ENCODE measurements around the gene EYA3. TPM values are rescaled to one million over a fixed set of nuclear protein-coding genes. Genes with fewer than 3 reads are reported as not detected.
A peak's percentile ranks its signal among the peaks of the same experiment; 100 is the strongest.

Gene EYA3
- total and polyA plus RNA-seq, 10 of the 15 experiments (the other 5 are each of a cell fraction or from before 2014, with no cell fraction given): 13.0 to 46.6 (median 23.4) TPM

GRCh38 chr1:28112388-28113241, 24.2 kb upstream of the EYA3 start (continued):
- TF ChIP-seq, protein P1, sequence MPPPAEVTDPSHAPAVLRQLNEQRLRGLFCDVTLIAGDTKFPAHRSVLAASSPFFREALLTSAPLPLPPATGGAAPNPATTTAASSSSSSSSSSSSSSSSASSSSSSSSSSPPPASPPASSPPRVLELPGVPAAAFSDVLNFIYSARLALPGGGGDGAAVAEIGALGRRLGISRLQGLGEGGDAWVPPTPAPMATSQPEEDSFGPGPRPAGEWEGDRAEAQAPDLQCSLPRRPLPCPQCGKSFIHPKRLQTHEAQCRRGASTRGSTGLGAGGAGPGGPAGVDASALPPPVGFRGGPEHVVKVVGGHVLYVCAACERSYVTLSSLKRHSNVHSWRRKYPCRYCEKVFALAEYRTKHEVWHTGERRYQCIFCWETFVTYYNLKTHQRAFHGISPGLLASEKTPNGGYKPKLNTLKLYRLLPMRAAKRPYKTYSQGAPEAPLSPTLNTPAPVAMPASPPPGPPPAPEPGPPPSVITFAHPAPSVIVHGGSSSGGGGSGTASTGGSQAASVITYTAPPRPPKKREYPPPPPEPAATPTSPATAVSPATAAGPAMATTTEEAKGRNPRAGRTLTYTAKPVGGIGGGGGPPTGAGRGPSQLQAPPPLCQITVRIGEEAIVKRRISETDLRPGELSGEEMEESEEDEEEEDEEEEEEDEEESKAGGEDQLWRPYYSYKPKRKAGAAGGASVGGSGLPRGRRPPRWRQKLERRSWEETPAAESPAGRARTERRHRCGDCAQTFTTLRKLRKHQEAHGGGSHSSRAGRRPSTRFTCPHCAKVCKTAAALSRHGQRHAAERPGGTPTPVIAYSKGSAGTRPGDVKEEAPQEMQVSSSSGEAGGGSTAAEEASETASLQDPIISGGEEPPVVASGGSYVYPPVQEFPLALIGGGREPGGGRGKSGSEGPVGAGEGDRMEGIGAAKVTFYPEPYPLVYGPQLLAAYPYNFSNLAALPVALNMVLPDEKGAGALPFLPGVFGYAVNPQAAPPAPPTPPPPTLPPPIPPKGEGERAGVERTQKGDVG (CRISPR knock-in tag; IDR thresholded peaks at IDR 0.05): no peak
- no peak for TF ChIP-seq STAT3 (IDR thresholded peaks at IDR 0.05; ENCODE audit: low read depth, low read length)
- TF ChIP-seq ZBED1 (IDR thresholded peaks at IDR 0.05; ENCODE audit: borderline replicate concordance): 0 out of 2 replicates have a peak, but pooled peaks have one; percentile 30
- peak; percentile 58 for TF ChIP-seq RUNX3 (IDR thresholded peaks at IDR 0.05; ENCODE audit: low read length)
- TF ChIP-seq, protein P2, sequence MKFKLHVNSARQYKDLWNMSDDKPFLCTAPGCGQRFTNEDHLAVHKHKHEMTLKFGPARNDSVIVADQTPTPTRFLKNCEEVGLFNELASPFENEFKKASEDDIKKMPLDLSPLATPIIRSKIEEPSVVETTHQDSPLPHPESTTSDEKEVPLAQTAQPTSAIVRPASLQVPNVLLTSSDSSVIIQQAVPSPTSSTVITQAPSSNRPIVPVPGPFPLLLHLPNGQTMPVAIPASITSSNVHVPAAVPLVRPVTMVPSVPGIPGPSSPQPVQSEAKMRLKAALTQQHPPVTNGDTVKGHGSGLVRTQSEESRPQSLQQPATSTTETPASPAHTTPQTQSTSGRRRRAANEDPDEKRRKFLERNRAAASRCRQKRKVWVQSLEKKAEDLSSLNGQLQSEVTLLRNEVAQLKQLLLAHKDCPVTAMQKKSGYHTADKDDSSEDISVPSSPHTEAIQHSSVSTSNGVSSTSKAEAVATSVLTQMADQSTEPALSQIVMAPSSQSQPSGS (IDR thresholded peaks at IDR 0.05; ENCODE audit: low read length): no peak
- no peak for TF ChIP-seq CBX5 (IDR thresholded peaks at IDR 0.05; ENCODE audit: low read depth)
- TF ChIP-seq SIN3A (IDR thresholded peaks at IDR 0.05; ENCODE audit: low read depth, low read length): no peak
- TF ChIP-seq, protein P3, sequence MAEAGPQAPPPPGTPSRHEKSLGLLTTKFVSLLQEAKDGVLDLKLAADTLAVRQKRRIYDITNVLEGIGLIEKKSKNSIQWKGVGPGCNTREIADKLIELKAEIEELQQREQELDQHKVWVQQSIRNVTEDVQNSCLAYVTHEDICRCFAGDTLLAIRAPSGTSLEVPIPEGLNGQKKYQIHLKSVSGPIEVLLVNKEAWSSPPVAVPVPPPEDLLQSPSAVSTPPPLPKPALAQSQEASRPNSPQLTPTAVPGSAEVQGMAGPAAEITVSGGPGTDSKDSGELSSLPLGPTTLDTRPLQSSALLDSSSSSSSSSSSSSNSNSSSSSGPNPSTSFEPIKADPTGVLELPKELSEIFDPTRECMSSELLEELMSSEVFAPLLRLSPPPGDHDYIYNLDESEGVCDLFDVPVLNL (IDR thresholded peaks at IDR 0.05; ENCODE audit: low read depth, low read length): no peak
- TF ChIP-seq CHD4 (IDR thresholded peaks at IDR 0.05): no peak; the same call in 1 of the 2 replicates
- no peak for TF ChIP-seq ZBTB40 (IDR thresholded peaks at IDR 0.05; ENCODE audit: borderline replicate concordance)
- no peak for TF ChIP-seq POLR2AphosphoS5 (IDR thresholded peaks at IDR 0.05; ENCODE audit: low read length)
- no peak for TF ChIP-seq GATAD2B (conservative IDR thresholded peaks at IDR 0.05; ENCODE audit: low read depth)
- TF ChIP-seq SUZ12 (IDR thresholded peaks at IDR 0.05; ENCODE audit: unreplicated experiment): no peak
- no peak for TF ChIP-seq MTA2 (IDR thresholded peaks at IDR 0.05; ENCODE audit: low read depth)
- no peak for TF ChIP-seq E4F1 (IDR thresholded peaks at IDR 0.05; ENCODE audit: borderline replicate concordance, partially characterized antibody)
- TF ChIP-seq FOXK2 (IDR thresholded peaks at IDR 0.05): no peak
- TF ChIP-seq BCL11A (IDR thresholded peaks at IDR 0.05; ENCODE audit: low read depth, low read length): no peak
- TF ChIP-seq HDAC2 (IDR thresholded peaks at IDR 0.05): no peak
